HCT116 (cell line): Measurements from ENCODE around the gene MYO1G. TPM values are rescaled to one million over a fixed set of nuclear protein-coding genes. Genes with fewer than 3 reads are reported as not detected.

Experiments
- ATAC-seq: fragments of 200-7000 bp; cut with Tn5 transposase; 2 replicates; pipeline ENCODE4 v1.9.1; 2020; ENCODE audit warnings: mild to moderate bottlenecking, moderate library complexity
- BruUV-seq: library from RNA; stranded (reverse); fragments of 400-500 nt; replicated peaks from 2 replicates; lab custom pipeline; 2021; lab: Mats Ljungman, UMichigan
- CTCF ChIA-PET: fragments of 300-600 bp; sonication (Branson Sonifier 250); formaldehyde crosslinking; loops from one replicate; lab custom pipeline; 2021; ENCODE audit warnings: antibody characterized with exemption; lab: Charles Lee
- POLR2A ChIA-PET: fragments of 300-600, 350-600 bp; sonication (Branson Sonifier 250); formaldehyde crosslinking; loops from one replicate; lab custom pipeline; 2021; ENCODE audit warnings: antibody characterized with exemption; lab: Charles Lee
- RAD21 ChIA-PET, 2 experiments: fragments of 300-600 bp; sonication (Branson Sonifier 250); formaldehyde crosslinking; loops; one replicate each; lab custom pipeline; 2023; ENCODE audit warnings: low total read pairs in 2 of 2; ENCODE audit not compliant: uncharacterized antibody in 2 of 2, unreplicated experiment in 2 of 2, low non-redundant PET in 1 of 2; lab: Charles Lee
- DNase-seq: peaks from one replicate; pipeline ENCODE4 v3.0.0-alpha.2; 2010; ENCODE audit warnings: low read depth, low spot score
- H2AFZ ChIP-seq: fragments of 200-600 bp; shearing (Covaris generic), sonication (generic); 2 replicates; pipeline ENCODE4 v1.6.1; 2017; ENCODE audit warnings: low read depth, mixed run types, mixed read lengths, antibody characterized with exemption, low read length; ENCODE audit not compliant: poor library complexity, severe bottlenecking
- H3K27ac ChIP-seq: 2 replicates; pipeline ENCODE4 v1.5.1; 2012; ENCODE audit warnings: low read depth, low read length
- H3K27me3 ChIP-seq: fragments of 200-600 bp; sonication (generic); 2 replicates; pipeline ENCODE4 v1.6.1; 2016; ENCODE audit warnings: mixed run types, low read length, mixed read lengths; ENCODE audit not compliant: insufficient read depth
- H3K36me3 ChIP-seq, 2 experiments: fragments of 200-500 bp in 1 of 2; fragments of 200-600 bp in 1 of 2; sonication (Bioruptor generic) in 1 of 2; sonication (generic) in 1 of 2; 2 replicates each; pipeline versions ENCODE4 v1.5.1 to v1.6.1; 2014 to 2016; ENCODE audit warnings: low read length in 2 of 2, inconsistent platforms in 1 of 2, mixed read lengths in 1 of 2, mixed run types in 1 of 2; ENCODE audit not compliant: insufficient read depth in 2 of 2, control insufficient read depth in 1 of 2
- H3K4me1 ChIP-seq, 2 experiments: fragments of 200-600 bp in 1 of 2; sonication (generic) in 1 of 2; 2 replicates each; pipeline versions ENCODE4 v1.5.1 to v1.6.1; 2012 to 2017; ENCODE audit warnings: low read length in 2 of 2, inconsistent platforms in 1 of 2, mild to moderate bottlenecking in 1 of 2, mixed read lengths in 1 of 2, mixed run types in 1 of 2, moderate library complexity in 1 of 2; ENCODE audit not compliant: insufficient read depth in 2 of 2, control insufficient read depth in 1 of 2
- H3K4me2 ChIP-seq: fragments of 200-600 bp; sonication (generic); 2 replicates; pipeline ENCODE4 v1.6.1; 2017; ENCODE audit warnings: mixed run types, low read length, mixed read lengths
- H3K4me3 ChIP-seq, 2 experiments: fragments of 200-600 bp in 1 of 2; sonication (generic) in 1 of 2; replicated peaks in 1 of 2; 2 replicates each; pipeline ENCODE4 v1.5.1; 2011 to 2016; ENCODE audit warnings: low read length in 2 of 2, control low read depth in 1 of 2, low read depth in 1 of 2, mild to moderate bottlenecking in 1 of 2, mixed read lengths in 1 of 2, mixed run types in 1 of 2
- H3K79me2 ChIP-seq: fragments of 200-600 bp; sonication (generic); 2 replicates; pipeline ENCODE4 v1.6.1; 2017; ENCODE audit warnings: mild to moderate bottlenecking, mixed run types, low read length, moderate library complexity, mixed read lengths; ENCODE audit not compliant: insufficient read depth
- H3K9ac ChIP-seq: fragments of 200-600 bp; sonication (generic); 2 replicates; pipeline ENCODE4 v1.6.1; 2016; ENCODE audit warnings: low read length, mixed read lengths
- H3K9me2 ChIP-seq: fragments of 200-600 bp; sonication (generic), shearing (Covaris generic); 2 replicates; pipeline ENCODE4 v1.6.1; 2017; ENCODE audit warnings: mixed run types, mild to moderate bottlenecking, moderate library complexity; ENCODE audit not compliant: insufficient read depth
- H3K9me3 ChIP-seq, 2 experiments: fragments of 200-500 bp in 1 of 2; fragments of 200-600 bp in 1 of 2; sonication (Bioruptor generic) in 1 of 2; sonication (generic) in 1 of 2; 2 replicates each; pipeline ENCODE4 v1.6.1; 2014 to 2017; ENCODE audit warnings: low read length in 2 of 2, mixed read lengths in 2 of 2, inconsistent platforms in 1 of 2, low read depth in 1 of 2, mild to moderate bottlenecking in 1 of 2, mixed run types in 1 of 2, moderate library complexity in 1 of 2; ENCODE audit not compliant: control insufficient read depth in 1 of 2, insufficient read depth in 1 of 2
- H4K20me1 ChIP-seq: fragments of 200-600 bp; sonication (generic), shearing (Covaris generic); 2 replicates; pipeline ENCODE4 v1.6.1; 2017; ENCODE audit warnings: mixed run types, mild to moderate bottlenecking, moderate library complexity; ENCODE audit not compliant: insufficient read depth
- CEBPB ChIP-seq: IDR thresholded peaks from 2 replicates; pipeline ENCODE4 v1.6.1; 2012; ENCODE audit warnings: low read depth
- EGR1 ChIP-seq: IDR thresholded peaks from 2 replicates; pipeline ENCODE4 v1.6.1; 2012; ENCODE audit warnings: low read depth
- EZH2phosphoT487 ChIP-seq: fragments of 200-600 bp; IDR thresholded peaks from 2 replicates; pipeline ENCODE4 v1.6.1; 2018; ENCODE audit warnings: antibody characterized with exemption, borderline replicate concordance
- FOSL1 ChIP-seq: IDR thresholded peaks from 2 replicates; pipeline ENCODE4 v1.6.1; 2012; ENCODE audit warnings: low read depth
- JUND ChIP-seq: IDR thresholded peaks from 2 replicates; pipeline ENCODE4 v1.6.1; 2012
- POLR2A ChIP-seq: IDR thresholded peaks from 2 replicates; pipeline ENCODE4 v1.7.0; 2011; ENCODE audit warnings: borderline replicate concordance; ENCODE audit not compliant: insufficient read depth, insufficient read length; ENCODE audit errors: extremely low read depth
- POLR2AphosphoS5 ChIP-seq: IDR thresholded peaks from 2 replicates; pipeline ENCODE4 v1.6.1; 2011; ENCODE audit warnings: mild to moderate bottlenecking, low read depth, low read length, moderate library complexity
- RAD21 ChIP-seq: IDR thresholded peaks from 2 replicates; pipeline ENCODE4 v1.6.1; 2012; ENCODE audit warnings: low read depth, mild to moderate bottlenecking
- SIN3A ChIP-seq: IDR thresholded peaks from 2 replicates; pipeline ENCODE4 v1.6.1; 2012; ENCODE audit warnings: low read depth
- SP1 ChIP-seq: IDR thresholded peaks from 2 replicates; pipeline ENCODE4 v1.6.1; 2012; ENCODE audit warnings: low read depth
- TCF7L2 ChIP-seq: IDR thresholded peaks from 2 replicates; pipeline ENCODE4 v1.7.0; 2011; ENCODE audit warnings: borderline replicate concordance, inconsistent platforms; ENCODE audit not compliant: insufficient read depth, insufficient read length; ENCODE audit errors: extremely low read depth
- intact Hi-C: fragments of 100-400 bp; cut with micrococcal nuclease; formaldehyde crosslinking; loops from 2 replicates; pipeline ENCODE4 v1.10.0; 2022
- total RNA-seq: library from RNA; stranded (reverse); gene quantifications from one replicate; pipeline ENCODE4 v1.2.1, GENCODE V29; 2021; ENCODE audit not compliant: unreplicated experiment
- TF ChIP-seq, protein P1 (sequence below): IDR thresholded peaks from 2 replicates; pipeline ENCODE4 v1.6.1; 2012; ENCODE audit warnings: low read depth
- TF ChIP-seq, protein P2 (sequence below): IDR thresholded peaks from 2 replicates; pipeline ENCODE4 v1.6.1; 2011; ENCODE audit warnings: mild to moderate bottlenecking, low read length, moderate library complexity; ENCODE audit not compliant: insufficient replicate concordance; ENCODE audit errors: extremely low read depth
- TF ChIP-seq, protein P3 (sequence below): IDR thresholded peaks from 2 replicates; pipeline ENCODE4 v1.6.1; 2012
- TF ChIP-seq, protein P4 (sequence below), 3 experiments: fragments of 200-600 bp in 1 of 3; sonication (generic) in 1 of 3; IDR thresholded peaks in 2 of 3; conservative IDR thresholded peaks in 1 of 3; 2 replicates each; pipeline ENCODE4 v1.5.1; 2012 to 2017; ENCODE audit warnings: low read depth in 2 of 3, low read length in 2 of 3, antibody characterized with exemption in 1 of 3, borderline replicate concordance in 1 of 3, control low read depth in 1 of 3, mild to moderate bottlenecking in 1 of 3, mixed read lengths in 1 of 3, mixed run types in 1 of 3, moderate library complexity in 1 of 3; ENCODE audit not compliant: insufficient read depth in 1 of 3
- TF ChIP-seq, protein P5 (sequence below): IDR thresholded peaks from 2 replicates; pipeline ENCODE4 v1.6.1; 2012

MYO1G gene
- total RNA-seq, 1 experiment from 2014 or later, result 0.74 TPM

DNA sequence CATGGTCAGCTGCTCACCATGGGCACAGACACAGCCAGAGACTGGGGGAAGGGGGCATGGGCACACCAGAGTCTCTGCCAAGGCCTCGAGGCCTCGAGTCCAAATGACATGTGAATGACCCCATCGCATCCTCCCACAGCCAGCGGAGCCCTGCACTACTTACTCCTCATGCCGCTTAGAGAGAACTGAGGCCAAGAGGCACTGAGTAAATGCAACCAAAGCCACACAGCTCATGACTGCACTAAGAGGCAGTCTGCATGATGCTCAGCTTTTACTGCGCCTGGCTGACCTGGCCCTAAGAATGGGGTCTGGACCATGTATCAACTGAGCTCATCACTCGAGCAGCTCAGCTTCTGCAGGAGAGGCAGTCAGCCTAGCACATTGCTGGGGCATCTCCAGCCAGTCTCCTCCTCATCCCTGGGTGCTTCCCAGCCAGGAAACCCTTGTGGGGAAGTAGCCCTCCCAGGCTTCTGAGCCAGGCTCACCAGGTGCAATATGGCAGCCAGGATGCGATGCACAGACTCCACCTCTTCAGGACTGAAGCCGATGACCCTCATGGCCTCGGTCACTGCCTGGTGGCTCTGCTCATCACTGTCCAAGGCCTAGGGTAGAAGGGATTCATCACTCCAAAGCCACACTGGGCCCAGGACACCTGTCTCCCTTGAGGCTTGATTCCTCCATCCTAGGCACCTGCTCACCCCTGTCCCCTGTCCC lies 7.5 kb downstream of the MYO1G start:
- no TSS peak for BruUV-seq
- POLR2A ChIA-PET, result interaction anchor here (1.3 kb wide), 2 partner anchors 18 to 164 kb away, joined by 3 read pairs; no protein-coding TSS in a partner anchor
- CTCF ChIA-PET, result no interaction called here

More for the DNA sequence above, 7.5 kb downstream of the MYO1G start:
- Histone ChIP-seq H3K4me3 (no peak overlapping the region), H3K4me1 (peaks cover 3 to 5% of the 10 kb centered on the region in 2 experiments; a peak in 2 of 4 replicates), H3K9me3 (no peaks in the 10 kb centered on the region), H3K27ac (no peak overlapping the region), H3K4me2 (no peak overlapping the region), H3K79me2 (no peaks in the 10 kb centered on the region), H3K9me2 (no peaks in the 10 kb centered on the region), H3K27me3 (no peaks in the 10 kb centered on the region), H2AFZ (no peak overlapping the region), H4K20me1 (no peaks in the 10 kb centered on the region), H3K36me3 (no peaks in the 10 kb centered on the region), H3K9ac (no peak overlapping the region)
- RAD21 ChIA-PET, result no interaction called here
- intact Hi-C loops, result no loop called here
- ATAC-seq (no peak), DNase-seq (no peak)
- TF ChIP-seq TCF7L2 (no peak), POLR2A (no peak), RAD21 (no peak), CEBPB (no peak), EGR1 (no peak), FOSL1 (no peak), EZH2phosphoT487 (no peak), SIN3A (no peak), JUND (no peak), POLR2AphosphoS5 (no peak), SP1 (no peak)
- TF ChIP-seq, protein P1, sequence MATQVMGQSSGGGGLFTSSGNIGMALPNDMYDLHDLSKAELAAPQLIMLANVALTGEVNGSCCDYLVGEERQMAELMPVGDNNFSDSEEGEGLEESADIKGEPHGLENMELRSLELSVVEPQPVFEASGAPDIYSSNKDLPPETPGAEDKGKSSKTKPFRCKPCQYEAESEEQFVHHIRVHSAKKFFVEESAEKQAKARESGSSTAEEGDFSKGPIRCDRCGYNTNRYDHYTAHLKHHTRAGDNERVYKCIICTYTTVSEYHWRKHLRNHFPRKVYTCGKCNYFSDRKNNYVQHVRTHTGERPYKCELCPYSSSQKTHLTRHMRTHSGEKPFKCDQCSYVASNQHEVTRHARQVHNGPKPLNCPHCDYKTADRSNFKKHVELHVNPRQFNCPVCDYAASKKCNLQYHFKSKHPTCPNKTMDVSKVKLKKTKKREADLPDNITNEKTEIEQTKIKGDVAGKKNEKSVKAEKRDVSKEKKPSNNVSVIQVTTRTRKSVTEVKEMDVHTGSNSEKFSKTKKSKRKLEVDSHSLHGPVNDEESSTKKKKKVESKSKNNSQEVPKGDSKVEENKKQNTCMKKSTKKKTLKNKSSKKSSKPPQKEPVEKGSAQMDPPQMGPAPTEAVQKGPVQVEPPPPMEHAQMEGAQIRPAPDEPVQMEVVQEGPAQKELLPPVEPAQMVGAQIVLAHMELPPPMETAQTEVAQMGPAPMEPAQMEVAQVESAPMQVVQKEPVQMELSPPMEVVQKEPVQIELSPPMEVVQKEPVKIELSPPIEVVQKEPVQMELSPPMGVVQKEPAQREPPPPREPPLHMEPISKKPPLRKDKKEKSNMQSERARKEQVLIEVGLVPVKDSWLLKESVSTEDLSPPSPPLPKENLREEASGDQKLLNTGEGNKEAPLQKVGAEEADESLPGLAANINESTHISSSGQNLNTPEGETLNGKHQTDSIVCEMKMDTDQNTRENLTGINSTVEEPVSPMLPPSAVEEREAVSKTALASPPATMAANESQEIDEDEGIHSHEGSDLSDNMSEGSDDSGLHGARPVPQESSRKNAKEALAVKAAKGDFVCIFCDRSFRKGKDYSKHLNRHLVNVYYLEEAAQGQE, result no peak
- TF ChIP-seq, protein P2, sequence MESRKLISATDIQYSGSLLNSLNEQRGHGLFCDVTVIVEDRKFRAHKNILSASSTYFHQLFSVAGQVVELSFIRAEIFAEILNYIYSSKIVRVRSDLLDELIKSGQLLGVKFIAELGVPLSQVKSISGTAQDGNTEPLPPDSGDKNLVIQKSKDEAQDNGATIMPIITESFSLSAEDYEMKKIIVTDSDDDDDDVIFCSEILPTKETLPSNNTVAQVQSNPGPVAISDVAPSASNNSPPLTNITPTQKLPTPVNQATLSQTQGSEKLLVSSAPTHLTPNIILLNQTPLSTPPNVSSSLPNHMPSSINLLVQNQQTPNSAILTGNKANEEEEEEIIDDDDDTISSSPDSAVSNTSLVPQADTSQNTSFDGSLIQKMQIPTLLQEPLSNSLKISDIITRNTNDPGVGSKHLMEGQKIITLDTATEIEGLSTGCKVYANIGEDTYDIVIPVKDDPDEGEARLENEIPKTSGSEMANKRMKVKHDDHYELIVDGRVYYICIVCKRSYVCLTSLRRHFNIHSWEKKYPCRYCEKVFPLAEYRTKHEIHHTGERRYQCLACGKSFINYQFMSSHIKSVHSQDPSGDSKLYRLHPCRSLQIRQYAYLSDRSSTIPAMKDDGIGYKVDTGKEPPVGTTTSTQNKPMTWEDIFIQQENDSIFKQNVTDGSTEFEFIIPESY, result no peak
- TF ChIP-seq, protein P3, sequence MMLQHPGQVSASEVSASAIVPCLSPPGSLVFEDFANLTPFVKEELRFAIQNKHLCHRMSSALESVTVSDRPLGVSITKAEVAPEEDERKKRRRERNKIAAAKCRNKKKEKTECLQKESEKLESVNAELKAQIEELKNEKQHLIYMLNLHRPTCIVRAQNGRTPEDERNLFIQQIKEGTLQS, result no peak
- TF ChIP-seq, protein P4, sequence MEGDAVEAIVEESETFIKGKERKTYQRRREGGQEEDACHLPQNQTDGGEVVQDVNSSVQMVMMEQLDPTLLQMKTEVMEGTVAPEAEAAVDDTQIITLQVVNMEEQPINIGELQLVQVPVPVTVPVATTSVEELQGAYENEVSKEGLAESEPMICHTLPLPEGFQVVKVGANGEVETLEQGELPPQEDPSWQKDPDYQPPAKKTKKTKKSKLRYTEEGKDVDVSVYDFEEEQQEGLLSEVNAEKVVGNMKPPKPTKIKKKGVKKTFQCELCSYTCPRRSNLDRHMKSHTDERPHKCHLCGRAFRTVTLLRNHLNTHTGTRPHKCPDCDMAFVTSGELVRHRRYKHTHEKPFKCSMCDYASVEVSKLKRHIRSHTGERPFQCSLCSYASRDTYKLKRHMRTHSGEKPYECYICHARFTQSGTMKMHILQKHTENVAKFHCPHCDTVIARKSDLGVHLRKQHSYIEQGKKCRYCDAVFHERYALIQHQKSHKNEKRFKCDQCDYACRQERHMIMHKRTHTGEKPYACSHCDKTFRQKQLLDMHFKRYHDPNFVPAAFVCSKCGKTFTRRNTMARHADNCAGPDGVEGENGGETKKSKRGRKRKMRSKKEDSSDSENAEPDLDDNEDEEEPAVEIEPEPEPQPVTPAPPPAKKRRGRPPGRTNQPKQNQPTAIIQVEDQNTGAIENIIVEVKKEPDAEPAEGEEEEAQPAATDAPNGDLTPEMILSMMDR (IDR thresholded peaks at IDR 0.05 in 2 of 3, conservative IDR thresholded peaks at IDR 0.05 in 1 of 3; ENCODE audit: borderline replicate concordance in 1 of 3, insufficient read depth in 1 of 3, low read depth in 2 of 3, low read length in 2 of 3), result no peak
- TF ChIP-seq, protein P5, sequence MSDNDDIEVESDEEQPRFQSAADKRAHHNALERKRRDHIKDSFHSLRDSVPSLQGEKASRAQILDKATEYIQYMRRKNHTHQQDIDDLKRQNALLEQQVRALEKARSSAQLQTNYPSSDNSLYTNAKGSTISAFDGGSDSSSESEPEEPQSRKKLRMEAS, result no peak
